Activated T-cell treated with anti-CD3 and anti-CD28 coated beads for 1 hour (primary cell): Measurements from ENCODE around the gene RRN3.
"Not testable (repeated sequence)": the region's sequence is repeated elsewhere in the genome, so short reads cannot be mapped to it uniquely, and the experiment has no call there.

ENCODE experiments used
- DNase-seq: peaks from one replicate; pipeline ENCODE4 v3.0.0-alpha.2; 2020; ENCODE audit warnings: low read depth

Gene RRN3, protein sequence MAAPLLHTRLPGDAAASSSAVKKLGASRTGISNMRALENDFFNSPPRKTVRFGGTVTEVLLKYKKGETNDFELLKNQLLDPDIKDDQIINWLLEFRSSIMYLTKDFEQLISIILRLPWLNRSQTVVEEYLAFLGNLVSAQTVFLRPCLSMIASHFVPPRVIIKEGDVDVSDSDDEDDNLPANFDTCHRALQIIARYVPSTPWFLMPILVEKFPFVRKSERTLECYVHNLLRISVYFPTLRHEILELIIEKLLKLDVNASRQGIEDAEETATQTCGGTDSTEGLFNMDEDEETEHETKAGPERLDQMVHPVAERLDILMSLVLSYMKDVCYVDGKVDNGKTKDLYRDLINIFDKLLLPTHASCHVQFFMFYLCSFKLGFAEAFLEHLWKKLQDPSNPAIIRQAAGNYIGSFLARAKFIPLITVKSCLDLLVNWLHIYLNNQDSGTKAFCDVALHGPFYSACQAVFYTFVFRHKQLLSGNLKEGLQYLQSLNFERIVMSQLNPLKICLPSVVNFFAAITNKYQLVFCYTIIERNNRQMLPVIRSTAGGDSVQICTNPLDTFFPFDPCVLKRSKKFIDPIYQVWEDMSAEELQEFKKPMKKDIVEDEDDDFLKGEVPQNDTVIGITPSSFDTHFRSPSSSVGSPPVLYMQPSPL

DNA sequence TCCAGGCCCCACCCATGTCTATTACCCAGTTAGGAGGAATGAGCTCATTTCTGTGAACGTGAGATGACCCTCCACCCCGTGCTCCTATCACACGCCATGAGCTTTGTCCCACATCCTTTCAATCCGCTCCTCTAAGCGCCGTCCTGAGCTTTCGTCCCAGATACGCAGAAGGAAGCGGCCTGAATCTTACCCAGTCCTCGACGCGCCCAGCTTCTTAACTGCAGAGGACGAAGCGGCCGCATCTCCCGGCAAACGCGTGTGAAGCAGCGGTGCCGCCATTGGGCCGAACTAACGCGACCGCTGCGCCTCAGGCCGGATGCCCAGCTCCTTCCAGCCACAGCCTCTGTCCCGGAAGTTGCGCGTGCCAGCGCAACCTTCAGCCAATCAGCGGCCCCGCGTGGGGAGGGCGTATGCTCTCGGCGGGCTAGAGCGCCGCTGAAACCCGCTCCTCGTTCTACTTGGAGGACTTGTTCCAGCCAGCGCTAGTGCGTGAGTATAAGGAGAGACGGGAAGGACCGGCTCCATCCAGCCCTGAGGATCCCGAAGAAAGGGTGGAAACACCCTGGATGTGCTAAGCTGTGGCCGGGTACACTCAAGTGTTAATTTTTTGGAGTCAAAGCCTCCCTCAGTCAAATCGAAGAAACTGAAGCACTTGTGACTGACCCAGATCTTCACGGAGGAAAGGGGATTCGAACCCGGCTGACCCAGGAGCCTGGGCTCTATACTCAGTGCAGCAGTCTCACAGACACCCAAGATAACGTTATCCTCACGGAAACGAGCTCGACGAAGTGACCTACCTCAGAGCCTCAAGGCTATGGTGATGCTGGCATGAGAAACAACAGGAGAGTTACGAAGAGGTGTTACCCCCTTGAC lies at the start of gene RRN3:
Gene RRN3 (minus strand): TSS at position 318 of the 873 bp plus-strand sequence. CDS start 39 bp downstream, at position 279.
- DNase-seq: peak; percentile 79

- DNase-seq: not testable (repeated sequence)
Measured at GRCh38 chr16:15143601-15144091, 49.6 kb upstream of the RRN3 start.

- DNase-seq: not testable (repeated sequence)
Measured at GRCh38 chr16:15142891-15143600, 49.0 kb upstream of the RRN3 start.

- DNase-seq: not testable (repeated sequence)
Measured at GRCh38 chr16:15142107-15142890, 48.2 kb upstream of the RRN3 start.

DNA sequence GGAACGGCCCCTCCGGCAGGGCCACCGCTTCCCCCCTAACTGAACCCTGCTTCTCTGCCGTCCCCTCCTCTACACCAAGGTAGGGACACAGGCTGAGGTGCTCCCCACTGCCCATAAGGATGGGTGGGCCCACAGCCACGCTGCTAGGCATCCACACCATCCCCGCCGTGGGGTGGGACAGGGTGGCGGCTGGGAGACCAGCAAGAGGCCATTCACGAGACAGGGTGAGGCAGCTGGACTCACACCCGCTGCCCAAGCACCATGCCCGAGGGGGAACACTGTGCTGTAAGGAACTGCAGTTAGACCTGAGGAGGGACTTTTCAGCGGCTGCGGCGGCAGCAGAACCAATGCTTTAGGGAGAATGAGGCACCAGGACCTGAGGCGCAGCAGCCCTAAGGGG lies 47.5 kb upstream of the RRN3 start:
- no peak for DNase-seq

- DNase-seq: not testable (repeated sequence)
Measured at GRCh38 chr16:15140444-15141365, 46.6 kb upstream of the RRN3 start.

- DNase-seq: not testable (repeated sequence)
Measured at GRCh38 chr16:15137514-15137913, 43.4 kb upstream of the RRN3 start.

DNA sequence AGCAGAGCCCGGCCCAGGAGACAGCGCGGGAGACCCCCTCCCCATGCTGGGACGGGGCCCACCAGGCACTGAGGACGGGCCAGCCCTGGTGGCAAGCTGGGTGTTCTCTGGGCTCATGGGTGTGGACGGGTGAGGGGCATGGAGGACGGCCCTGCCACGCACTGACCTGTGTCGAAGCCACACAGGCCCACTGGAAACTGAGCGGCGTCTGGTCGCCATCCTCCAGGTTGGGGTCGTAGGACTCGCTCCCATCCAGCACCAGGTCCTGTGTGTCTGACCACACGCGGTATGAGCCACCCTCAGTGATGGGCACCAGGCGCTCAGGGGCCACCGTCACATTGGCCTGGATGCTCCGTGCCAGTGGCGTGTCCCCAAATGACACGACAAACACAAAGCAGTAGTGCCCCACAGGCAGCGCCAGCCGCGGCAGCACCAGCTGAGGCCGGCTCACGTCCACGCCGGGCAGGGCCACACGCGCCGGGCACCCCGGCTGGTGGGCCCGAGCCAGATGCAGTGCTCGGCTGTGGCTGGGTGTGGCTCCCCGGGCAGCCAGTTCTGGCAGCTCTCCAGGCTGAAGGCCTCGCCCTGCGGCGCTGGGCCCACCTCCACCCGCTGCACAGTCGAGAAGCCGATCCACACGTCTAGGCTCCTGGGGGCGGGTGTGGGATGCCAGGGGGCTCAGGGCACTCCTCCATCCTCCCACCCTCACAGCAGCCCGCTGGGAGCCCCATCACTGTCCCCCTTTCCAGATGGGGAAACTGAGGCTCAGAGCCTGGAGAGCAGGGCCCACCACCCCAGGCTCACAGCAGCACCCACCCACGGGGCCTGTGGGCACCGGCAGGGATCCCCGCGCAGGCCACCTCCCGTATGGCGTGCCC lies 41.6 kb upstream of the RRN3 start:
- DNase-seq: not testable (repeated sequence)

DNA sequence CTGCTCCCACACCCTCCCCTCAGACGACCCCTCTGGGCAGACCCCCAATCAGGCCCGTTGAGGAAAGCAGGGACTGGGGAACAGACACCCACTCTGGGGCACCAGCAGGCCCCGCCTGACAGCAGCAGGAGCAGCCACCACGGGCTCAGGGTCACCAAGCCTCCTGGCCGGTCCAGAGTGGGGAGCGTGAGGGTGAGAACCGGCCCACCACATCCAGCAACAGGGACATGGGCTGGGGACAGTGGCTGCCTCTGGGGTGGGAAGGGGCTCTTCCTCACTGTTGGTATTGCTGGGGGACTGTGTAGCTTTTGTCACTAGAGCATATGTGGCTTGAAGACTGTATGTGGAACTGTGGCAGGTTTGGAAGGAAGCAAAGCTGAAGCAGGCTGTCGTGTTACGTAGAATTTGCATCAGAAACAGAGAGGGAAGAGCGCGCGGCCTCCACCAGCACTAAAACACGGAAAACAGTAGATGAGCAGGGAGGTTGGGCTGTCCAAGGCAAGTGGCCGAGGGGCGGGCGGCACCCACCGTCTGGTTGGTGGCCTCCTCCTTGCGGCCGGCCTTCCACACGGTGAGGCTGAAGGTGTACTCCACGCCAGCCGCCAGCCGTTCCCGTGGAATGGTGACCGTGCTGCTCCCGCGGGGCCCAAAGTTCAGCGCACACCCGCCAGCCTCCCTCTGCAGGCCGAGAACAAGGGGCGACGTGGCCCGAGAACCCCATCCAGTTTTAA lies 40.8 kb upstream of the RRN3 start:
- DNase-seq: not testable (repeated sequence)

- not testable (repeated sequence) for DNase-seq
Measured at GRCh38 chr16:15133554-15133953, 39.5 kb upstream of the RRN3 start.

- not testable (repeated sequence) for DNase-seq
Measured at GRCh38 chr16:15132719-15133428, 38.8 kb upstream of the RRN3 start.

- DNase-seq: not testable (repeated sequence)
Measured at GRCh38 chr16:15130943-15131700, 37.0 kb upstream of the RRN3 start.

GRCh38 chr16:15130256-15130932 lies 36.3 kb upstream of the RRN3 start:
- not testable (repeated sequence) for DNase-seq

- not testable (repeated sequence) for DNase-seq
Measured at GRCh38 chr16:15127641-15128425, 33.8 kb upstream of the RRN3 start.
